ENCODE data around the gene PRR22. TPM values are rescaled to one million over a fixed set of nuclear protein-coding genes. Genes with fewer than 3 reads are reported as not detected.

Gene PRR22
- total RNA-seq, 1 experiment from 2014 or later, result 13.5 TPM

DNA sequence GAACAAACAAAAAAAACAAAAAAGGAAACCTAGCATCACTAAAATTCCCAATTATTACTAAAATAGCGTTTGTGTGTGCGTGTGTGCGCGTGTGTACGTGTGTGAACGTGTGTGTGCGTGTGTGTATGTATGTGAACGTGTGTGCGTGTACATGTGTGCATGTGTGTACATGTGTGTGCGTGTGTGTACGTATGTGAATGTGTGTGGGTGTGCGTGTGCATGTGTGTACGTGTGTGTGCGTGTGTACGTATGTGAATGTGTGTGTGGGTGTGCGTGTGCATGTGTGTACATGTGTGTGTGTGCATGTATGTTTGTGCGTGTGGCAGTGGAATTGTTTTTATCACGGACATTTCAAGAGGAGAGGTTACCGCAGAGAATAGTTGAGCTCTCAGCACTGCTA lies 42.5 kb downstream of the PRR22 start:
- no peaks in the 10 kb centered on the region for H3K79me2 ChIP-seq (ENCODE audit: insufficient read depth, low read length)
- ChIA-PET CTCF (no interaction called here), POLR2A (no interaction called here), RAD21 (ENCODE audit: low non-redundant PET in 1 of 2, low total read pairs in 2 of 2, uncharacterized antibody in 2 of 2, unreplicated experiment in 2 of 2) (interaction anchor here in 1 of 2 experiments (0.7 kb wide), 1 partner anchor 280 kb away, joined by 3 read pairs; no protein-coding TSS in a partner anchor)
- DNase-seq (ENCODE audit: low read depth, low spot score) (no peak), ATAC-seq (no peak)
- no peaks in the 10 kb centered on the region for H4K20me1 ChIP-seq (ENCODE audit: insufficient read depth)
- no peaks in the 10 kb centered on the region for H3K9me2 ChIP-seq (ENCODE audit: insufficient read depth)
- H3K9ac ChIP-seq (ENCODE audit: low read length), result no peak overlapping the region
- no peaks in the 10 kb centered on the region for H3K27me3 ChIP-seq (ENCODE audit: insufficient read depth, low read length)
- intact Hi-C loops (cut with micrococcal nuclease), result no loop called here
- TF ChIP-seq, protein P1, sequence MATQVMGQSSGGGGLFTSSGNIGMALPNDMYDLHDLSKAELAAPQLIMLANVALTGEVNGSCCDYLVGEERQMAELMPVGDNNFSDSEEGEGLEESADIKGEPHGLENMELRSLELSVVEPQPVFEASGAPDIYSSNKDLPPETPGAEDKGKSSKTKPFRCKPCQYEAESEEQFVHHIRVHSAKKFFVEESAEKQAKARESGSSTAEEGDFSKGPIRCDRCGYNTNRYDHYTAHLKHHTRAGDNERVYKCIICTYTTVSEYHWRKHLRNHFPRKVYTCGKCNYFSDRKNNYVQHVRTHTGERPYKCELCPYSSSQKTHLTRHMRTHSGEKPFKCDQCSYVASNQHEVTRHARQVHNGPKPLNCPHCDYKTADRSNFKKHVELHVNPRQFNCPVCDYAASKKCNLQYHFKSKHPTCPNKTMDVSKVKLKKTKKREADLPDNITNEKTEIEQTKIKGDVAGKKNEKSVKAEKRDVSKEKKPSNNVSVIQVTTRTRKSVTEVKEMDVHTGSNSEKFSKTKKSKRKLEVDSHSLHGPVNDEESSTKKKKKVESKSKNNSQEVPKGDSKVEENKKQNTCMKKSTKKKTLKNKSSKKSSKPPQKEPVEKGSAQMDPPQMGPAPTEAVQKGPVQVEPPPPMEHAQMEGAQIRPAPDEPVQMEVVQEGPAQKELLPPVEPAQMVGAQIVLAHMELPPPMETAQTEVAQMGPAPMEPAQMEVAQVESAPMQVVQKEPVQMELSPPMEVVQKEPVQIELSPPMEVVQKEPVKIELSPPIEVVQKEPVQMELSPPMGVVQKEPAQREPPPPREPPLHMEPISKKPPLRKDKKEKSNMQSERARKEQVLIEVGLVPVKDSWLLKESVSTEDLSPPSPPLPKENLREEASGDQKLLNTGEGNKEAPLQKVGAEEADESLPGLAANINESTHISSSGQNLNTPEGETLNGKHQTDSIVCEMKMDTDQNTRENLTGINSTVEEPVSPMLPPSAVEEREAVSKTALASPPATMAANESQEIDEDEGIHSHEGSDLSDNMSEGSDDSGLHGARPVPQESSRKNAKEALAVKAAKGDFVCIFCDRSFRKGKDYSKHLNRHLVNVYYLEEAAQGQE (IDR thresholded peaks at IDR 0.05; ENCODE audit: low read depth), result no peak
- TF ChIP-seq JUND (IDR thresholded peaks at IDR 0.05), result no peak
- no peak for TF ChIP-seq TCF7L2 (IDR thresholded peaks at IDR 0.05; ENCODE audit: borderline replicate concordance, extremely low read depth, insufficient read depth, insufficient read length)
- TF ChIP-seq, protein P2, sequence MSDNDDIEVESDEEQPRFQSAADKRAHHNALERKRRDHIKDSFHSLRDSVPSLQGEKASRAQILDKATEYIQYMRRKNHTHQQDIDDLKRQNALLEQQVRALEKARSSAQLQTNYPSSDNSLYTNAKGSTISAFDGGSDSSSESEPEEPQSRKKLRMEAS (IDR thresholded peaks at IDR 0.05), result no peak
- TF ChIP-seq EGR1 (IDR thresholded peaks at IDR 0.05; ENCODE audit: low read depth), result no peak
- no peak for TF ChIP-seq ZNF274 (IDR thresholded peaks at IDR 0.05; ENCODE audit: low read depth, low read length)
- TF ChIP-seq EZH2 (IDR thresholded peaks at IDR 0.05), result no peak
- no peak for TF ChIP-seq EZH2phosphoT487 (IDR thresholded peaks at IDR 0.05; ENCODE audit: borderline replicate concordance)
- no peak overlapping the region for H2AFZ ChIP-seq (ENCODE audit: low read depth, low read length, poor library complexity, severe bottlenecking)
- no peaks in the 10 kb centered on the region for H3K4me1 ChIP-seq (ENCODE audit: control insufficient read depth in 1 of 2, insufficient read depth in 2 of 2, low read length in 2 of 2)
- H3K9me3 ChIP-seq (ENCODE audit: control insufficient read depth in 1 of 2, insufficient read depth in 1 of 2, low read depth in 1 of 2, low read length in 2 of 2), result no peaks in the 10 kb centered on the region
- H3K36me3 ChIP-seq (ENCODE audit: control insufficient read depth in 1 of 2, insufficient read depth in 2 of 2, low read length in 2 of 2), result no peaks in the 10 kb centered on the region
- H3K4me2 ChIP-seq (ENCODE audit: low read length), result no peak overlapping the region
- no TSS peak for BruUV-seq (replicated peaks)
- no peak overlapping the region for H3K27ac ChIP-seq (ENCODE audit: low read depth, low read length)
- no peak overlapping the region for H3K4me3 ChIP-seq (replicated peaks in 1 of 2; ENCODE audit: low read depth in 1 of 2, low read length in 2 of 2)

Data from HCT116 (cell line).